ENCODE measurements around the gene APOL5.
"Not testable (repeated sequence)": the region's sequence is repeated elsewhere in the genome, so short reads cannot be mapped to it uniquely, and the experiment has no call there.

Gene APOL5

GRCh38 chr22:35711336-35711735 is 6.3 kb upstream of the APOL5 start:
- DNase-seq (ENCODE audit: low spot score): no peak

GRCh38 chr22:35712672-35713071 is 5.0 kb upstream of the APOL5 start:
- DNase-seq (ENCODE audit: low spot score): no peak

- DNase-seq (ENCODE audit: low spot score): no peak
Observed at GRCh38 chr22:35719212-35719875, 1.7 kb downstream of the APOL5 start.

GRCh38 chr22:35721960-35722359 is 4.3 kb downstream of the APOL5 start:
- DNase-seq (ENCODE audit: low spot score): no peak

GRCh38 chr22:35725521-35725920 is 7.8 kb downstream of the APOL5 start:
- DNase-seq (ENCODE audit: low spot score): no peak

GRCh38 chr22:35726398-35726797 is 8.7 kb downstream of the APOL5 start:
- DNase-seq (ENCODE audit: low spot score): no peak

- DNase-seq (ENCODE audit: low spot score): no peak
Observed at GRCh38 chr22:35726933-35727332, 9.3 kb downstream of the APOL5 start.

- DNase-seq (ENCODE audit: low spot score): no peak
Observed at GRCh38 chr22:35727436-35727835, 9.8 kb downstream of the APOL5 start.

GRCh38 chr22:35728639-35729308 is 11.1 kb downstream of the APOL5 start:
- no peak for DNase-seq (ENCODE audit: low spot score)

- no peak for DNase-seq (ENCODE audit: low spot score)
Observed at GRCh38 chr22:35729309-35729698, 11.6 kb downstream of the APOL5 start.

GRCh38 chr22:35731321-35731720 is 13.6 kb downstream of the APOL5 start:
- DNase-seq (ENCODE audit: low spot score): no peak

- no peak for DNase-seq (ENCODE audit: low spot score)
Observed at GRCh38 chr22:35732116-35732515, 14.4 kb downstream of the APOL5 start.

- no peak for DNase-seq (ENCODE audit: low spot score)
Observed at GRCh38 chr22:35733036-35733435, 15.4 kb downstream of the APOL5 start.

- no peak for DNase-seq (ENCODE audit: low spot score)
Observed at GRCh38 chr22:35733791-35734516, 16.3 kb downstream of the APOL5 start.

- DNase-seq (ENCODE audit: low spot score): no peak
Observed at GRCh38 chr22:35734517-35734827, 16.8 kb downstream of the APOL5 start.

- DNase-seq (ENCODE audit: low spot score): no peak
Observed at GRCh38 chr22:35735542-35735941, 17.9 kb downstream of the APOL5 start.

GRCh38 chr22:35736166-35736565 is 18.5 kb downstream of the APOL5 start:
- DNase-seq (ENCODE audit: low spot score): no peak

- DNase-seq (ENCODE audit: low spot score): no peak
Observed at GRCh38 chr22:35736701-35737100, 19.0 kb downstream of the APOL5 start.

GRCh38 chr22:35737886-35738285 is 20.2 kb downstream of the APOL5 start:
- DNase-seq (ENCODE audit: low spot score): not testable (repeated sequence)

- DNase-seq (ENCODE audit: low spot score): no peak
Observed at GRCh38 chr22:35739076-35739930, 21.6 kb downstream of the APOL5 start.

GRCh38 chr22:35739931-35740380 is 22.3 kb downstream of the APOL5 start:
- no peak for DNase-seq (ENCODE audit: low spot score)

- no peak for DNase-seq (ENCODE audit: low spot score)
Observed at GRCh38 chr22:35740616-35741015, 22.9 kb downstream of the APOL5 start.
